ENCODE data around the gene BCL7A. TPM values are rescaled to one million over a fixed set of nuclear protein-coding genes. Genes with fewer than 3 reads are reported as not detected.

The BCL7A gene
- total and polyA plus RNA-seq, 8 donors, result 1.5 to 11.6 (median 2.8) TPM

DNA sequence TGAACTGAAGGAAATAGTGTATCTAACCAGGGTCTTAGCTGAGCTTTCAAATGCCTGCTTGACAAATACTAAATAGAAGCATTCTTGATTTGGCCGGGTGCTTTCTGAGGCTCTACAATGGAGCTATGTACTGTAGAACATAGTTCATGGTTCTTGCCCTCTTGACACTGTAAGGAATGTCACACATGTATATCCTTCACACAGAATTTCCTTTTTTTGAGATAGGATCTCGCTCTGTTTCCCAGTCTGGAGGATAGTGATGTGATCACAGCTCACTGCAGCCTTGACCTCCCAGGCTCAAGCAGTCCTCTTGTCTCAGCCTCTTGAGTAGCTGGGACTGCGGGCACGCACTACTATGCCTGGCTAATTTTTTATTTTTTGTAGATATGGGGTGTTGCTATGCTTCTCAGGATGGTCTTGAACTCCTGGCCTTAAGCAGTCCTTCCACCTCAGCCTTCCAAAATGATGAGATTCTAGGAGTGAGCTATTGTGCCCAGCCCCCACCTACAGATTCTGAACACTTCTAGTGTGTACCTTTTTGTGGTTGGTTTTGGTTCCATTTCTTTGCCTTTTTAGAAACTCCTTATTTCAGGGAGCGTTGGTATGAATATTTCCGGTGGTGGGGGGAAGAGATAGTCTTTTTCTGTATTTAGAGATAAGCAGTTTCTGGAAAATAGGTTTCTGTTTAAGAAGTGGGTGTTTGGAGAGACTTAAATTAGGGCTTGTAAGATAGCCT is 61.1 kb downstream of the BCL7A start:
- peak in 1 of 2 donors; percentile 26 for DNase-seq
- H3K27ac ChIP-seq, result peak overlapping the region in 4 of 5 donors; percentile 87 to 94 (median 91)
- H3K27me3 ChIP-seq, result no peaks in the 10 kb centered on the region
- intact Hi-C loops (cut with DNase I; ENCODE audit: low total_unique reads), result no loop called here
- no peaks in the 10 kb centered on the region for H3K9me3 ChIP-seq
- WGBS, 5 donors, result 60 to 68% (median 62%) methylated on average over 6 of the region's 6 CpGs
- H3K4me1 ChIP-seq, result peaks cover 54 to 81% (median 71%) of the 10 kb centered on the region in 4 donors
- H3K36me3 ChIP-seq, result peaks cover 16 to 35% (median 31%) of the 10 kb centered on the region in 4 donors
- no peak for TF ChIP-seq POLR2A (IDR thresholded peaks at IDR 0.05)
- TF ChIP-seq, protein P1, sequence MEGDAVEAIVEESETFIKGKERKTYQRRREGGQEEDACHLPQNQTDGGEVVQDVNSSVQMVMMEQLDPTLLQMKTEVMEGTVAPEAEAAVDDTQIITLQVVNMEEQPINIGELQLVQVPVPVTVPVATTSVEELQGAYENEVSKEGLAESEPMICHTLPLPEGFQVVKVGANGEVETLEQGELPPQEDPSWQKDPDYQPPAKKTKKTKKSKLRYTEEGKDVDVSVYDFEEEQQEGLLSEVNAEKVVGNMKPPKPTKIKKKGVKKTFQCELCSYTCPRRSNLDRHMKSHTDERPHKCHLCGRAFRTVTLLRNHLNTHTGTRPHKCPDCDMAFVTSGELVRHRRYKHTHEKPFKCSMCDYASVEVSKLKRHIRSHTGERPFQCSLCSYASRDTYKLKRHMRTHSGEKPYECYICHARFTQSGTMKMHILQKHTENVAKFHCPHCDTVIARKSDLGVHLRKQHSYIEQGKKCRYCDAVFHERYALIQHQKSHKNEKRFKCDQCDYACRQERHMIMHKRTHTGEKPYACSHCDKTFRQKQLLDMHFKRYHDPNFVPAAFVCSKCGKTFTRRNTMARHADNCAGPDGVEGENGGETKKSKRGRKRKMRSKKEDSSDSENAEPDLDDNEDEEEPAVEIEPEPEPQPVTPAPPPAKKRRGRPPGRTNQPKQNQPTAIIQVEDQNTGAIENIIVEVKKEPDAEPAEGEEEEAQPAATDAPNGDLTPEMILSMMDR (IDR thresholded peaks at IDR 0.05), result no peak
- no peak for TF ChIP-seq POLR2AphosphoS5 (IDR thresholded peaks at IDR 0.05)
- TF ChIP-seq EP300 (IDR thresholded peaks at IDR 0.05), result no peak
- peak overlapping the region in 3 of 4 donors; percentile 76 to 91 (median 87) for H3K4me3 ChIP-seq

DNA sequence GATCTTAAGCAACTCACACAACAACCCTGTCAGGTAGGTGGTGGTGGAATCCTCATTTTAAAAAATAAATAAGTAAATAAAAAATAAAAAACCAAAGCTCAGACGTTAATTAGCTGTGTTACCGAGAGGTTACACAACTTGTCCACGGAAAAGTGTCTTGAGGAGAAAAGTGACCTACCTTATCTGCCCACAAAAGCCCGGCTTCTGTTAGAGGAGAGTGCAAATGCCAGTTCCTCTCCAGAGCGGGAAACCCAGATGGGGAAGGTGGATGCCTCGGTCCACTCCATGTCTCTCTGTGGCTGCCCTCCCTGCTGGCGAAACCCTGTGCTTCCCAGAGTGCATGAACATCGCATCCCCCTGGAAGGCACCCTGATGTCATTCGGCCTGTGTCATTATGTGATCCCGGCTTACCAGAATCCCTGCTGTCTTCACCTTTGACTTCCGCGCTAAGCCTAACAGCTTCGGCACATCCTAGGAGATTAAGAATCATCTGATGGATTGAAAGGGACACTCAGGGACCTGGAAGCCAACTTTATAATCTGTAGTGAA is 63.2 kb downstream of the BCL7A start:
- Histone ChIP-seq H3K4me3 (no peak overlapping the region), H3K9me3 (no peaks in the 10 kb centered on the region), H3K27me3 (no peaks in the 10 kb centered on the region), H3K27ac (peak overlapping the region in 3 of 5 donors; percentile 28 to 82 (median 69)), H3K4me1 (peaks cover 65 to 98% (median 84%) of the 10 kb centered on the region in 4 donors), H3K36me3 (peaks cover 16 to 37% (median 32%) of the 10 kb centered on the region in 4 donors)
- TF ChIP-seq POLR2A (IDR thresholded peaks at IDR 0.05), result no peak
- no peak for TF ChIP-seq EP300 (IDR thresholded peaks at IDR 0.05)
- TF ChIP-seq POLR2AphosphoS5 (IDR thresholded peaks at IDR 0.05), result no peak
- TF ChIP-seq, protein P1 (IDR thresholded peaks at IDR 0.05), result no peak
- WGBS, 5 donors, result 73 to 83% (median 79%) methylated on average over 13 of the region's 13 CpGs
- no peak for DNase-seq
- intact Hi-C loops (cut with DNase I; ENCODE audit: low total_unique reads), result no loop called here

DNA sequence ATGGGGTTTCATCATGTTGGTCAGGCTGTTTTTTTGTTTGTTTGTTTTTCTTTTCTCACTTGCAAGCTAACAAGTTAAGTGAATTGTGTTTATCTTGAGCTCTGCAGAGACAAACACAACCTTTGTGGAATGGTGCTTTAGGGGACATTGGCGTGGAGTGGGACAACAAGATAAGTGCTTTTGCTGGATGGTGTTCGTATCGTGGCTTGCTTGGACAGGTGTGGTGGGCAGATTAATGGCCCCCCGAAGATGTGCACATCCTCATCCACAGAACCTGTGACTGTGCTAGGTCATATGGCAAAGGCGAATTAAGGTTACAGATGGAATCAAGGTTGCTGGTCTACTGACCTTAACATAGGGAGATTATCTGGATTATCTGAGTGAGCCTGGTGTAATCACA is 63.9 kb downstream of the BCL7A start:
- Histone ChIP-seq H3K9me3 (no peaks in the 10 kb centered on the region), H3K36me3 (peaks cover 16 to 37% (median 32%) of the 10 kb centered on the region in 4 donors), H3K27ac (peak overlapping the region in 3 of 5 donors; percentile 36 to 82 (median 69)), H3K4me3 (no peak overlapping the region), H3K27me3 (no peaks in the 10 kb centered on the region), H3K4me1 (peaks cover 71 to 100% (median 89%) of the 10 kb centered on the region in 4 donors)
- no peak for DNase-seq
- intact Hi-C loops (cut with DNase I; ENCODE audit: low total_unique reads), result no loop called here
- TF ChIP-seq EP300 (IDR thresholded peaks at IDR 0.05) (no peak), POLR2AphosphoS5 (IDR thresholded peaks at IDR 0.05) (no peak), POLR2A (IDR thresholded peaks at IDR 0.05) (no peak)
- TF ChIP-seq, protein P1 (IDR thresholded peaks at IDR 0.05), result no peak
- 70 to 89% (median 80%) methylated on average over 5 of the region's 5 CpGs for WGBS, 5 donors

DNA sequence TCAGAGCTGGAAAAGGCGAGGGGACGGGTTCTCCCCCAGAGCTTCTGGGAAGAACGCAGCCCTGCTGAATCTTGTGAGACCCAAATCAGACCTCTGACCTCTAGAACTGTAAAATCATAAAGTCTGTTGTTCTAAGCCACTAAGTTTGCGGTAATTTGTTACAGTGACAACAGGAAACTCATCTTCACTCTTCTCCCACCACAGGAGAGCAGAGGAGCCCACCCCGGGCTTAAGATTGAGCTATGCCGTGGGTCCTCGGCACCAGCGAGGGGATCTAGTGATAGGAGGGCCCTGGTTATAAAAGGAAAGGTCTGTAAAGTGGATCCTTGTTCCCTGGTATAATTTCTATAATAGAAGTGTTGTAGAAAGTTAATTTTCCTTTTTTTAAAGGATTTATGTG is 64.4 kb downstream of the BCL7A start:
- DNase-seq, result no peak
- TF ChIP-seq EP300 (IDR thresholded peaks at IDR 0.05) (no peak), POLR2AphosphoS5 (IDR thresholded peaks at IDR 0.05) (no peak), POLR2A (IDR thresholded peaks at IDR 0.05) (no peak)
- TF ChIP-seq, protein P1 (IDR thresholded peaks at IDR 0.05), result no peak
- intact Hi-C loops (cut with DNase I; ENCODE audit: low total_unique reads), result no loop called here
- Histone ChIP-seq H3K4me3 (no peak overlapping the region), H3K36me3 (peaks cover 16 to 37% (median 32%) of the 10 kb centered on the region in 4 donors), H3K4me1 (peaks cover 76 to 100% (median 90%) of the 10 kb centered on the region in 4 donors), H3K27me3 (no peaks in the 10 kb centered on the region), H3K27ac (peak overlapping the region in 3 of 5 donors; percentile 36 to 82 (median 69)), H3K9me3 (no peaks in the 10 kb centered on the region)
- 74 to 93% (median 85%) methylated on average over 8 of the region's 8 CpGs for WGBS, 5 donors

Measured in stomach (tissue), 9 donors.